ENCODE data around the gene GPR150.
A peak's percentile ranks its signal among the peaks of the same experiment; 100 is the strongest.
"Not testable (repeated sequence)": the region's sequence is repeated elsewhere in the genome, so short reads cannot be mapped to it uniquely, and the experiment has no call there.

GPR150 gene

DNA sequence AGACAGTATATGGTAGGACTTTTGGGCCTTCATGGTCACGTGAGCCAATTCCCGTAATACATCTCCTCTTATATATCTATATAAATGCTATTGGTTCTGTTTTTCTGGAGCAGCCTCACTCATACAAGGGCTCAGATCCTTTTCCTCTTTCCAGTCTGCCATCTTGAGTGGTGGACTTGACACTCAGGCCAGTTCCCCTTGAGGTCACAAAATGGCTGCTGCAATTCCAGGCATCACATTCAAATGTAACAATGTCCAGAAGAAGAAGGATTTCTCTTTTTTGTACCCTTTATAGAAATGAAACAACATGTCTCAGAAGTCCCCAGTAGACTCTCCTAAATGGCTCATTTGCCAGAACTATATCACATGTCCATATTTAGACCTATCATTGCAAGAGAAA is 4.5 kb downstream of the GPR150 start:
- DNase-seq (ENCODE audit: low spot score), result no peak

DNA sequence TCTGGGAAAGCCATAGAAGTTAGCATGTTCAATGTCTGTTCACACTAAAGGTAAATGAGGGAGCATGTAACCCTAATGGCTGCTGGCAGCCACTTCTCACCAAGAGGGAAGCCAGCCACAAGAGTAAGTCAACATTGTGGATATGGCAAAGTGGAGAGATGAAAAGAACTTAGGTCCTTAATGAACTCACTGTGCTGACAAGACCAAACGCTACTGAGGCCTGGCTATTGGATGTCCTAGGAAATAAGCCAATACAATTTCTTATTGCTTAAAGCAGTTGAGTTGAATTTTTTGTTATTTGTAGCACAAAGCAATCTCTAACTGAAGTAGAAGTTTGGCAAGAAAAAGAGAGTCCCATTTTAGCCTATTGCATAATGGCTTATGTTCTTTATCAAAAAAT is 6.8 kb downstream of the GPR150 start:
- DNase-seq (ENCODE audit: low spot score), result no peak

DNA sequence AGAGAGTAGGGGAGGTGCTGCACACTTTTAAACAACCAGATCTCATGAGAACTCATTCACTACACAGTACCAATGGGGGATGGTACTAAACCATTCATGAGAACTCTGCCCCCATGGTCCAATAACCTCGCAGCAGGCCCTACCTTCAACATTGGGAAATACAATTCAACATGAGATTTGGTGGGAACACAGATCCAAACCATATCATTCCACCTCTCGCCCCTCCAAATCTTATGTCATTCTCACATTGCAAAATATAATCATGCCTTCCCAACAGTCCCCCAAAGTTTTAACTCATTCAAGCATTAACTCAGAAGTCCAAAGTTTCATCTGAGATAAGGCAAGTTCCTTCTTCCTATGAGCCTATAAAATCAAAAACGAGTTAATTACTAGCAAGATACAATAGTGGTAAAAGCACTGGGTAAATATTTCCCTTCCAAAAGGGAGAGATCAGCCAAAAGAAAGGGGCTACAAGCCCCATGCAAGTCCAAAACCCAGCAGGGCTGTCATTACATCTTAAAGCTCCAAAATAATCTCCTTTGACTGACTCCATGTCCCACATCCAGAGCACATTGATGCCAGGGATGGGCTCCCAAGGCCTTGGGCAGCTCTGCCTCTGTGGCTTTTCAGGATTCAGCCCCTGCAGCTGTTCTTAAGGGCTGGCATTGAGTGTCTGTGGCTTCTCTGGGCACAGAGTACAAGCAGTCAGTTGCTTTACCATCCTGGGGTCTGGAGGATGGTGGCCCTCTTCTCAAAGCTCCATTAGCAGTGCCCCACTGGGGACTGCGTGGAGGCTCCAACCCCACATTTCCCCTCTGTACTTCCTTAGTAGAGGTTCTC is 8.3 kb downstream of the GPR150 start:
- no peak for DNase-seq (ENCODE audit: low spot score)

DNA sequence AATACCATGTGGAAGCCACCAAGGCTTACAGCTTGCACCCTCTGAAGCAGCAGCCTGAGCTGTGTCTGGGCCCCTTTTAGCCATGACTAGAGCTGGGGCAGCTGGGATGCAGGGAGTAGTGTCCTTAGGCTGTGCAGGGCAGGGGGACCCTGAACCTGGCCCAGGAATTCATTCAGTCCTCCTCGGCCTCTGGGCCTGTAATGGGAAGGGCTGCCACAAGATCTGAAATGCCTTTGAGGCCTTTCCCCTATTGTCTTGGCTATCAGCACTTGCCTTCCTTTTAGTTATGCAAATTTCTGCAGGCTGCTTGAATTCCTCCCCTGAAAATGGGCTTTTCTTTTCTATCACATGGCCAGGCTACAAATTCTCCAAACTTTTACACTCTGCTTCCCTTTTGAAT is 9.0 kb downstream of the GPR150 start:
- no peak for DNase-seq (ENCODE audit: low spot score)

DNA sequence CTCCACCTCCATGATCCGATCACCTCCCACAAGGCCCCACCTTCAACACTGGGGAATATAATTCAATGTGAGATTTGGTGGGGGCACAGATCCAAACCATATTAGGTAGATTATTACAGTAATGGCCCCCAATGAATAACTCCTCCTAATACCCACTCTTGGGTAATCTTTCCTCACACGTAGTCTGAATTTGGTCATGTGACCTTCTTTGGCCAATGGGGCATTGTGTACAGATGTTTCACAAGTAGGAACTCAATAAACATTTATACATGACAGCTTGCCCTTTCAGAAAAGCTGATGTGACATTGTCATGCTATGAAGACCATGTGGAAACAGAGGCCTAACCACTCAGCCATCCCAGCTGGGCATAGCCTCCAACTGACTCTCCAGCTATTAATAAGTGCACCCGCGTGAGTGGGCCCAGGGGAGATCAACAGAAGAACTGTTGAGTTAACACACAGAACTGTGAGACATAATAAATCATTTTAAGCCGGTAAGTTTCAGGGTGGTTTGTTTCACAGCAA is 10.6 kb downstream of the GPR150 start:
- no peak for DNase-seq (ENCODE audit: low spot score)

DNA sequence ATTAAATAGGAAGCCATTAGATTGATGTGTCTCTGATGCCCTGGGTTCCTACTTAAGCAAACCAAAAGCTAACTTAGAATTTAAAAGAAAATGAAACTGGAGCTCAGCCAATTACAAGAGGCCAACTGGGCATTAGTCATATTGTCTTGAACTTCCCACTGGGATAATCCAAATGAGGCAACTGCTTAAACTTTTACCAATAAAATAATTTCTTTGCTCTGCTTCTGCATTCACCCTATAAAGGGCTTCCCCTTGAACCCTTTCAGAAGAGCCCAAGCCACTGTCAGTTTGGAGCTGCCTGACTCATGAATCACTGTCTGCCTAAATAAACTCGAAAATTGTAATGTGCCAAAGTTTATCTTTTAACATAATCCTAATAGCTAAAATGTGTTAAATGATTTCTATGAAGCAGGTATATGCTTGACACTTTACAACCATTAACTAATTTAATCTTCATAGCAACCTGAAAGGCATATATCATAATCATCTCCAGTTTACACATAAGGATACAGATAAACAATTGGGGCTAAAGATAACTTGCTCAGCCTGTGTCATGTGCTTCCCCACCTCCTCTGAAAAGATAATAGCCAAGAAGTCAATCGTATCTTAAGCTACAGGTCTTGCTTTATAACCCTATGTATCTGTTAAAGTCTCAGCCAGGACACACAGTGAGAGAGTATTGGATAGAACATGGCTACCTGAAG is 11.5 kb downstream of the GPR150 start:
- DNase-seq (ENCODE audit: low spot score), result no peak

DNA sequence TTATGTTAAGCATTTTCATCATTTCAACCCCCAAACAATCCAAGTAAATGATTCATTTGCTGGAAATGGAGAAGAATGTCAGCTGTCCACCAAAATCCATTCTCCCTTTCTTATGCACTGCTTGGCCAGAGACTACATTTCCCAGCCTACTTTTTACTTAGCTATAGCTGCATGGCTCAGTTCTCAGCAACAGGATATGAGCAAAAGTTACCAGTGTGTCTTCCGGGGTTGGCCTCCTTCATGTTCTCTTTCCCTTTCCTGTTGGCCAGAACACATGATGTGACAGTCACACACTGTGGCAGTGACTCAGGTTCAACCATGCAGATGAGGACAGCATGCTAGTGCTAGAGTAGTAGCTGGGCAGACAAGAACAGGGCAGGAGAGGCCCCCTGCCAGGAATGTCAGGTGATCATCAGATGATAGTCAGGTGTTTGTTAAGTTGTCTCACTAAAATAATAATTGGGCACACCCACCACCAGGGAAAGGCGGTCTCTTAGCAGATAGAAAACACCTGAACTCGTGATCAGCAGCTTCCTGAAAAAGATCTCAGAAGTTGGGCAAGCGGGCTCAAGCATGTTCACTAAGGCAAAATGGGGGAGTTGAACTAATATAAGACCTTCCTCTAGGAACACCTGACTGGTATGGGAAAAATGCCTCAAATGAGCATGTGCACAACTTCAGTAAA is 12.2 kb downstream of the GPR150 start:
- no peak for DNase-seq (ENCODE audit: low spot score)

DNA sequence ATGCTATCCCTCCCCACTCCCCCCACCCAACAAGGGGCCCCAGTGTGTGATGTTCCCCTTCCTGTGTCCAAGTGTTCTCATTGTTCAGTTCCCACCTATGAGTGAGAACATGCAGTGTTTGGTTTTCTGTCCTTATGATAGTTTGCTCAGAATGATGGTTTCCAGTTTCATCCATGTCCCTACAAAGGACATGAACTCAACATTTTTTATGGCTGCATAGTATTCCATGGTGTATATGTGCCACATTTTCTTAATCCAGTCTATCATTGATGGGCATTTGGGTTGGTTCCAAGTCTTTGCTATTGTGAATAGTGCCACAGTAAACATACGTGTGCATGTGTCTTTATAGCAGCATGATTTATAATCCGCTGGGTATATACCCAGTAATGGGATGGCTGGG is 13.1 kb downstream of the GPR150 start:
- not testable (repeated sequence) for DNase-seq (ENCODE audit: low spot score)

DNA sequence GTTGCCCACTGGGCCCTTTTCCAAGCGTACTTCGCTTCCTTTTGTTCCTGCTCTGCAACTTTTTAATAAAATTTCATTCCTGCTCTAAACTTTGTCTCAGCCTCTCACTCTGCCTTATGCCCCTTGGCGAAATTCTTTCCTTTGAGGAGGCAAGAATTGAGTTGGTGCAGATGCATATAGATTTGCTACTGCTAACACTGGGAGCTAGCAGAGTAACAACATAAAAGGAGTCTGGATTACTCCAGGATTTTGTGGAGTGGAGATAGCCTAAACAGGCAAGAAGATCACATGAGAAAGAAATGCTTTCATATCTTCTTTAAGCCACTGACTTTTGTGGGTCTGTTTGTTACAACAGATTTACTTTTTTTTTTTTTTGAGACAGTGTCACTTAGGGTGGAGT is 13.8 kb downstream of the GPR150 start:
- no peak for DNase-seq (ENCODE audit: low spot score)

DNA sequence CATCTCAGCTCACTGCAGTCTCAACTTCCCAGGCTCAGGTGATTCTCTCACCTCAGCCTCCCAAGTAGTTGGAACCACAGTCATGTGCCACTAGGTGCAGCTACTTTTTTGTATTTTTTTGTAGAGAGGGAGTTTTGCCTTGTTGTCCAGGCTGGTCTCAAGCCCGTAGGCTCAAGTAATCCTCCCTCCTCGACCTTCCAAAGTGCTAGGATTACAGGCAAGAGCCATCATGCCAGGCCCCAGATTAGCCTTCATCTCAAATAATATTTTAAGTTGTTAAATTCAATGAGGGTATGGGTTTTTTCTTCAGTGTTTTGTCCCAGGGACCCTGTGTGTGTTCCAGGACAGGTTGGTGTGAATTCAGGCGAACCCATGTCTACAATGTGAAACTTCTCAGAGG is 14.2 kb downstream of the GPR150 start:
- no peak for DNase-seq (ENCODE audit: low spot score)

DNA sequence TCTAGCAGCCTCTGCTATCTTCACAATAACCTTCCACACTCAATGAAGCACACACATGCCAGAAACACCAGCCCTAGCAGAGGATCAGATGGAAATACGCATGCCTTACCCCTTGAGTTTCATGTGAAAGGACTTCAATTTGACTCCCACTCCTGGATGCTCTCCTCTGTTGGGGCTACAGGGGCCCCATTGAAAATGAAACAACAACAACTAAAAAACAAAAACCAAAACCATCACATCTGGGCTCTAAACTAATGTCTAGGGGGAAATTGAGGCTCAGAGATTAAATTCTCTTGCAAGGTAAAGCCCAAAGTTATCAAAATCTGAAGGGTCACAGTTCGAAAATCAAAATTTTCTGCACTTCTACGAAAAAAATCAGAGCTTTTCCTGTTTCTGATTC is 18.7 kb downstream of the GPR150 start:
- no peak for DNase-seq (ENCODE audit: low spot score)

DNA sequence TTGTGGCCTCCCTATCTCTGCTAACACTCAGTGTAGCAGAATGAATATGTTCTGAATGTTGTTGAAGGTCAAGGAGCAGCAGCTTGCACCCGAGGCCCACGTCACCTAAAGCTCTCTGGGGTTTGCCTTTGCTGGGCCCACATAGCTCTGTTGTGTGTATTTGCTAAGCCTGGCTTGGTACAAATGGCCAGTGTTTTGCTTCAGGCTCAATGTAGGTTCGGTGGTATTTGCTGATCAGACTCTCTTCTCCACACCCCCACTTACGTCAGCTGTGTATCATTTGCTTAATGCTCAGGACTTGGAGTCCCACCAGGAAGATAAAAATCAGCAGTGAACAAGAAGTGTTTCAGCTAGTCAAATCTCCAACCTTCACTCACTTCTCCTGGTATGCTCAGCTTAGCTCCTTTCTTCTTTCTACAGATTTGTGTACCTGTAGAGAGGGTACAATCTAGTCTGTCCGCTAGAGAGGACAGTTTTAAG is 21.9 kb downstream of the GPR150 start:
- no peak for DNase-seq (ENCODE audit: low spot score)

DNA sequence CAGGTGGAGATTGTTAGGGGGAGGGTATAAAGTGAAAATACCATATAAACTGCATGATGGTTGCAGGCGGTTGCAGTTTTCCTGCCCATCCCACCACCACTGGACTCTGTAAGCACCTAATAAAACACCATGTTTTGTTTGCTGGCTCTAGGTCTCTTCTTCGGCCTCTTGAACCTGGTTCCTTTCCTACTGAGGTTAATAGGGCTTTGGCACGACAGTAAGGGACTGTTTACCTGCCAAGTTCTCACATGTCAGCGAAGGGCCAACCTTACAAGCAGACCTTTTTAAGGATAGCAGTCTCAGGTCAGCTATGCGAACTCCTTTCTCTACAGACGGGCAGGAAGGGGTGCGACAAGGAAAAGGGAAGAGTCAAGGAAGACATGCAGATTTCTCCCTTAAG is 23.3 kb downstream of the GPR150 start:
- no peak for DNase-seq (ENCODE audit: low spot score)

DNA sequence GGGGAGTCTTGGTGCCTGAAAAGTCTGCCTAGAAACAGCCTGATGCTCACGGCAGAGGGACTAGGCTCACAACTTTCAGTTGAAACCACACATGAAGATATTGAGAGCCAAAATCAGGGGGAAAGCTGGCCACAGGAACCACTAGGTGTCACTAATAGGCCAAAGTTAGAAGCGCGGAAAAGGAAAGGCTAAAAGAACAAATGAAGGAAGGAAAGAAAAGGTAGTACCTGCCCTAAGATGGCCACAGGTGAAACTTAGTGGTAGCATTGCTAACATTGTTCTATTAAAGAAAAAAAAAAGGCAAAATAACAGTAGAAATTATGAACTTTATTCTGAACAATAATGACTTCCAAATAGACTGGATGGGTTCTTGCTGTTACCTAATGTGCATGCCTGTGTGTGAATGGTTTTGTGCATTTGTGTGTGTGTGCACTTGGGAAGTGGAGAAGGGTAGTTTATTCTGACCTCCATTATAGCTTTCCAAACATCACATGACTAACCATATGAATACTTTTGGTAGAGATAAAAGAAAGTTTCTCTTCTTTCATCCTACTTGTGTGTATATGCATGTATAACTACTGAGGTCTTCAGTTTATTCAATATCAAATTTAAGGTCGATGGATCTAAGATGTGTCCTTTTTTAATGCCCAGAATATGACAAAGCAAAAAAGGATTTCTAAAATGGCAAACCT is 24.6 kb downstream of the GPR150 start:
- peak; percentile 50 for DNase-seq (ENCODE audit: low spot score)

DNA sequence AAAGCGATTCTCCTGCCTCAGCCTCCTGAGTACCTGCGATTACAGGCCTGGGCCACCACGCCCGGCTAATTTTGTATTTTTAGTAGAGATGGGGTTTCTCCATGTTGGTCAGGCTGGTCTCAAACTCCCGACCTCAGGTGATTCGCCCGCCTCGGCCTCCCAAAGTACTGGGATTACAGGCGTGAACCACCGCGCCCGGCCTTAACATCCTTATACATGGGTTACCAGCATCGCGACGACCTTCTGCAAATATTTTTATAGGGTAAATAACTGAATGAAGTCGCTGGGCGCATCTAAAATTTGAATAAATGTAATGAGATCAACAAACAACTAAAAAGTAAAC is 26.3 kb downstream of the GPR150 start:
- DNase-seq (ENCODE audit: low spot score), result not testable (repeated sequence)

DNA sequence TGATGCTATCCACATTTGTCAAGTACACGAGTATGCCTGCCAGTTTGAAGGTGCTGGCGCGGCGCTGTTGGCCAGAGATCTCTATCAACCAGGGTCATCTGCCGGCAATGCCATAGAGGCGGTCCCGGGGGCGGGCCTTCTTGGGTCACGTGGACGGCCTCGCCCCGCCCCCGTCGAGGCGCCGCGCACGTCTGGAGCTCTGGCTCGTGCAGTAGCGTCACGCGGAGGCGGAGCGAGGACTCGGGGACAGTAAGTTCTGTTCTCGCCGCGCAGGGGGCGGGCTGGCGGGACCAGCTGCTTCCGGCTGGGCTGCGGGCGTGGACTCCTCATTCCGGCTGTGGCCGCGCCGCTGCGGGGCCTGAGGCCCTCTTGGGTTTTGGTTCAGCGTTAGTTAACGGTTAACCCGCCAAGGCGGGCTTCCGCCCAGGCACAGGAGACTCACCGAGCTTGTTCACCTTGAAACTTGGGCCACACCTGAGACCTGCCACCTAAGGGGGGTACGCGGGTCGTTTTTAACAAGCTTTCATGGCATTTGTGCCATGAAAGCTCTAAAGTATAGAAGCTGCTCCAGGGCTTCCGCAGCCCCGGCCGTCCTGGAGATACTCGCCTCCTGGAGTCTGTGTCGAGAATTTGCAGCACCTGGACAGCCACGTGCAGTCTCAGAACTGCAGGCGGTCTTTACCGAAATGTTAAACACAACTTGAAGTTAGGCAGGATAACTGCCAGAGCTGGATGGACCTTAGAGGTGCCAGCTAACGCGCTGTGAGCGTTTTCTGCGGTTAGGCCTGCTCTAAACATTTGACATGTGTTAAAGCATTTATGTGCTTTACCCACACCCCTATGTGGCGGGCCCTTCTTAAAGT is 26.9 kb downstream of the GPR150 start, which contains the start of gene RFESD:
Gene RFESD (plus strand): TSS at position 209 of the 863 bp plus-strand sequence. CDS start 5,495 bp downstream, outside the sequence.
- DNase-seq (ENCODE audit: low spot score), result peak; percentile 95

DNA sequence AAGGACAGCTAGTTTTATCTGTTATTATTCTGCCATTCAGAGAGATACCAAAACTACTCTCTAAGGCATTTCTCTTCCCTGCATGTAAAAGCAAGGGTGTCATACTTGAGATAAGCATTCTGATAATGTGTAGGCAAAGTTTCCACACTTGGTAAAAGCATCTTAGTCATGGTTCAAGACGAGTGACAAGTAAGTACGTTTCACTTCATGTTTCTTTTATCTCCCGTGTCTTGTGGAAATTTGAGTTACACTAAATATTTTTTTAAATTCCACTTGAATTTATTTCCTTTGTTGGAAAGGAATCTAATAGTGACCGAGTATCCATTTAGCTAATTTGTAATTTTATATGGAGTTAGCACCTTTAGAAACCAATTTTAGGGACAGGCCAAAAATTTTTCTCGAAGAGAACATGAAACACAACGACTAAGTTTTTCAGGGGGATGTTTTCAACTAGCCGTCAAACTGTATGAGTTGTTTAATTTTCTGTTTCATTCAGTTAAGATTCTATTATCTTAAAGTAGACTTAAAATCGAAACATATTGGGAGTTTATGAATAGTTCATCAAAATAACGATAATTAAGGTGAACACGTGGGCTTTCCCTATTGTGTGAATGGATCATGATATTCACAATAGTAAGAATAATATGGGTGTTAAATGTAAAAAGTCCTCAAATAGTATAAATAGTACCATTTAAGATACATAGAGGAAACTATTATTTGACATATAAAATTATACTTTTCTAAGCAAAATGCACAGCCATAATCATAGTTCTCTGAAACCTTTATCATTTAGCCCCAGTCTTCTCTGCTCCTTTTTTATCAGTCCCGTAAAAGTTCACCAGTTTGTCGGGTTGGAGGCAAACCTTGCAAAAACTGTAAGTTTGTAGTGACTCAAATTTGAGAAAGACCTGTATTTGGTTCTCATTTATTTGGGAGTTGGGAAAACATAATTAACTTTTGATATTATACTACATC is 28.3 kb downstream of the GPR150 start:
- DNase-seq (ENCODE audit: low spot score), result peak; percentile 22

DNA sequence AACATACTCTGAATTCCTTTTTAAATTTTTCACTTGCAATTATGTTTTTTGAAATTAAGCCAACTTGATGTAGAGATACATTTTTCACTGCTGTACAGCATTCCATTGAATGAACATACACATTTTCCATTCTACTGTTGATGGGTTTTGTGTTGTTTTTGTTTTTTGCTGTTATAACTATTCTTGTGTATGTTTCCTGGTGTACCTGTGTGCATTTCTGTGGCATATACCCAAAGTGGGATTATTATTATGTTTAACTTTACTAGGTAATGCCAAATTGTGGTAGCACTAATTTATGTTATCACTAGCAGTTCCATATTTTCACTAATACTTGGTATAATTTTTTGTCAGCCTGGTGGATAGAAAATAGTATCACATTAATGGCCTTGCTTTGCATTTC is 29.4 kb downstream of the GPR150 start:
- no peak for DNase-seq (ENCODE audit: low spot score)

DNA sequence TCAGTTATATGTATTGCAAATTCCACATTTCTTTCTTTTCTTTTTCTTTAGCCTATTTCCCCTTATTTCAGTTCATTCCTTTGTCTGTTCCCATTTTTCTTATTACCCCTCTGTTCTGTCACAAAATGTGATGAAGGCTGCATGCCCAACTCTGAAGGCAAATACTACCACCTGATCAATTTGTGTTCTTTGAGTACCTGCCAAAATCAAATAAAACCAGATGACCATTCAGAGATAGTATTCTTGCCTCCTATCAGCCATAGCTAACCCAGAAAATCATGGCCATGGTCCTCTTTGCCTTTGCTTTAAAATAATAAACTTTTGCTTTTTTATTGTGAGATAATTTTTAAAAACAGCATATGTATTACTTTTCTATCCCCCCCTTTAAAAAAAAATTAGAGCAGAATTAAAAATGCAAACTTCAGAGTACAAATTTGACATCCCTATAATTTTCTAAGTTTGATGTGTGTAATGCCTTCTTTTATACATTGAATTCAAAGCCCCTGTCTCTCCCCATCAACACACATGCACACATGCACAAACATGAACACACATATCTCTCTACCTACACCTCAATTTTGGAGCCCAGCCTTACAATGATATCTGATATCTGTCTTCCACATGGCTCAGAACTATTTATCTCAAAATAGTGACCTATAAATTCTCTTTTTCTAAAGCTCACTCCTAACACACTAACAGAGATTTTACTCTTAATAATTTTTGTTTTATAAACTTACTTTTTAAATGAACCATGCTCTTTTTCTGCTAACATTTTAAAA is 30.1 kb downstream of the GPR150 start:
- no peak for DNase-seq (ENCODE audit: low spot score)

All from putamen (tissue), 1 donor.